ENCODE measurements around the gene ZNF217.
"Not testable (repeated sequence)": the region's sequence is repeated elsewhere in the genome, so short reads cannot be mapped to it uniquely, and the experiment has no call there.

Gene ZNF217

GRCh38 chr20:53562104-53562764 is 31.4 kb downstream of the ZNF217 start:
- not testable (repeated sequence) for DNase-seq

- DNase-seq, result no peak
Observed at GRCh38 chr20:53561505-53561904, 32.1 kb downstream of the ZNF217 start.

DNA sequence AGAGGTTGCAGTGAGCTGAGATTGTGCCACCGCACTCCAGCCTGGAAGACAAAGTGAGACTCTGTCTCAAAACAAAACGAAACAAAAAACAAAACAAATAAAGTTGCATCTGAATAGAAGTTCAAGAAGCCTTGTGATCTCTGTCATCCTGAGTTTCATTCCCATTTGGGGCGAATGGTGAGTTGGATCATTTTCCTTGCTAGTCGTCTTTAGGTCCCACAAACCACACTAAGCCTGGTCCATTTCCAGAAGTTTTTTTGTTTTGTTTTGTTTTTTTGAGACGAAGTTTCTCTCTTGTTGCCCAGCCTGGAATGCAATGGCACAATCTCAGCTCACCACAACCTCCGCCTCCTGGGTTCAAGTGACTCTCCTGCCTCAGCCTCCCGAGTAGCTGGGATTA is 33.8 kb downstream of the ZNF217 start:
- no peak for DNase-seq

DNA sequence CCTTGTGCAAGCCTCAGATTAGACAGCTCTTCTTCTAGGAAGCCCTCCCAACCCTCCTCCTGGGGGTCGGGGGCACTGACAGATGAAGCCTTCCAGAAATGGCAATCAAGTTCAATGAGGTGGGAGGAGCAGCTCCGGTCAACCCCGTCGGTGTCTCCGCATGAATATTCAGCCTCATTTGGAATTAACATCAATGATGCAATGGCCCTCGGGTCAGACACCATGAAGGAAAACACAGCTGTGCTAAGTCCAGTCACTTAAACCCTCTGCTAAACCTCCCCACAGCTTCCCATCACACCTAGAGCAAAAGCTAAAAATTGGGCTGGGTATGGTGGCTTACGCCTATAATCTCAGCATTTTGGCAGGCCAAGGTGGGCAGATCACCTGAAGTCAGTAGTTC is 36.5 kb downstream of the ZNF217 start:
- DNase-seq, result no peak

DNA sequence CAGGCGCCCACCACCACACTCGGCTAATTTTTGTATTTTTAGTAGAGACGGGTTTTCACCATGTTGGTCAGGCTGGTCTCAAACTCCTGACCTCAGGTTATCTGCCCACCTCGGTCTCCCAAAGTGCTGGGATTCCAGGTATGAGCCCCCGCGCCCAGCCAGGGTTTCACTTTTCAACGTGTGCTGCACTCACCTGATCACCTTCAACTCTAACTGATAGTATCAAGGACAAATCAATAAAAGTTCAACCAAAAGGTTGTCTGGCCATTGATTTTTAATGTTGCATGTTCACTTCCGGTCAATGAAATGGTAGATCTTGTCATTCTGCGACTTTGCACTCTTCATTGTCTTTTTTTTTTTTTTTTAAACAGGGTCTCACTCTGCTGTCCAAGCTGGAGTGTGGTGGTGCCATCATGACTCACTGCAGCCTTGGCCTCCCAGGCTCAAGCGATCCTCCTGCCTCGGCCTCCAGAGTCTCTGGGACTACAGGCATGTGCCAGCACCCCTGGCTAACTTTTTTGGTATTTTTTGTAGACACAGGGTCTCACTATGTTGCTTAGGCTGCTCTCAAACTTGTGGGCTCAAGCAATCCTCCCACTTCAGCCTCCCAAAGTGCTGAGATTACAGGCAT is 37.3 kb downstream of the ZNF217 start:
- DNase-seq, result no peak

- no peak for DNase-seq
Observed at GRCh38 chr20:53555816-53556215, 37.8 kb downstream of the ZNF217 start.

DNA sequence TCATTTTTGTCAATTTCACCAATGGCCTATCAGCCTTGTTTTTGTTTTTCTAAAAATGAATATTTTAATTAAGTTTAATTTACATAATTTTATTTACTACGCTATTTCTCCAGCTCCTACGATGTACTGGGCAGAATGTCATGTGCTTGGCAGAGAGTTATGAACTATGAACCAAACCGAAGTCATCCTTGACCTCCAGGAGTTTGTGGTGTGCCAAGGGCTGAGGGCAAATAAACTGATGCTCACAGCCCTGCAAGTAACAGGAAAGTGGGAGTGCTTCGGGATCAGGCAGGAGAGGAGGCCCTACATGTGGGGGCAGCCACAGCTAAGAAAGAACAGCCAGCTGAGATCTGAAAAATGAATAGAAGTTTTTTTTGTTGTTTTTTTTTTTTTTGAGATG is 38.6 kb downstream of the ZNF217 start:
- no peak for DNase-seq

- not testable (repeated sequence) for DNase-seq
Observed at GRCh38 chr20:53552572-53552893, 41.1 kb downstream of the ZNF217 start.

DNA sequence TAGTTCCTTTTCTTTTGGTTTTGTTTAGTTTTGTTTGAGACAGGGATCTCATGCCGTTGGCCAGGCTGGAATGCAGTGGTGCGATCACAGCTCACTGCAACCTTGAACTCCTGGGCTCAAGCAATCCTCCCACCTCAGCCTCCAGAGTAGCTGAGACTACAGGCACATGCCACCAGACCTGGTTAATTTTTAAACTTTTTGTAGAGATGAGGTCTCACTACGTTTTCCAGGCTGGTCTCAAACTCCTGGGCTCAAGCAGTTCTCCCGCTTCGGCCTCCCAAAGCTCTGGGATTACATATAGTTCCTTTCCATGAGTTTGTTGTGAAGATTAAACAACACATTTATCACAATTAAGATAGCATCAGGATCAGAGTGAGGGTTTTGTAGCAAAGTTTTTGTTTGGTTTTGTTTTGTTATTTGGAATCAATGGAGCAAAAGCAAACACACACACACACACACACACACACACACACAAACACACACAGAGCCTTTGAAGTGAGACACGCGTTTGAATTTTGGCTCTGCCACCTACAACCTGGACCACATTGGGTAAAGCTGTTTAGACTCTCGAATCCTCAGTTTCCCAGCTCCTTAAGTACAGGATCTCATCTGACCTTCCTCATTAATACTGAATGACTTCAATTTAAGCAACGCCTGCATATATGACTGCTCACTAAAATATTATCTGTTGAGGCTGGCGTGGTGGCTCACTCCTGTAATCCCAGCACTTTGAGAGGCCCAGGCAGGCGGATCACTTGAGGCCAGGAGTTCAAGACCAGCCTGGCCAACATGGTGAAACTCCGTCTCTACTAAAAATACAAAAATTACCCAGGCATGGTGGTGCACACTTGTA is 41.7 kb downstream of the ZNF217 start:
- DNase-seq, result not testable (repeated sequence)

GRCh38 chr20:53550280-53551187 is 43.1 kb downstream of the ZNF217 start:
- DNase-seq, result no peak

- no peak for DNase-seq
Observed at GRCh38 chr20:53547664-53548239, 45.9 kb downstream of the ZNF217 start.

GRCh38 chr20:53539516-53539915 is 54.1 kb downstream of the ZNF217 start:
- no peak for DNase-seq

GRCh38 chr20:53536382-53536781 is 57.3 kb downstream of the ZNF217 start:
- DNase-seq, result not testable (repeated sequence)

DNA sequence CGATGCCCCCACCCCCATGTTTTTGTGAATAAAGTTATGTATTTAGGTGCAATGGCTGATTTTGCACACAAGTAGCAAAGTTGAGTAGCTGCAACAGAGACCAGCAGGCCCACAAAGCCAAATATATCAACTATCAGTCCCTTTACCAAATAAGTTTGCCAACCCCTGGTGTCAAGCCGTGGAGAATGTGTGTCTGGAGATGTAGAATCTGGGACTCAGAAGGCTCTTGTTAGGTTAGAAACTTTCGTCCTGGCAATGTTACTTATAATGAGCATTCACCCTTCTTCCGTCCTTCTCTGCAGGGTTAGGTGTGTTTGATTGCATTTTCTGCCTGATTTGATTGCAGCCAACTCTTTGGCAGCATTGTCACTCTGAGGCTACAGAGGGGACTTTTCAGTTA is 57.8 kb downstream of the ZNF217 start:
- DNase-seq, result no peak

DNA sequence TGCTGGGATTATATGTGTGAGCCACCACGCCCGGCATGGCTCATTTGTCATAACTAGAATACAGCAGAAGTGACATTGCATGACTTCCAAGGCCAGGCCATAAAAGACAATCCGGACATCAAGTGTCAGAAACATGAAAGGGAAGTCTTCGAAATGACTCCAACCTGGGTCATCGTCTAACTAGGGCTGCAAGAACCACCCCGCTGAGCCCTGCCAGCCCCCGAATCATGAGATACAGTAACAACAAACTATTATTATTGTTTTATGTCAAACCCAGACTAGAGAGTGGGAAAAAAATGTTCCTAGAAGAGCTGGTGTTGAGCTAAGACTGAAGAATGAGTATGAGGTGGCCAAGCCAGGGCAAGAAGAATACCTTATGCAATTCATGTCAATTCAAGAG is 59.6 kb downstream of the ZNF217 start:
- DNase-seq, result no peak

DNA sequence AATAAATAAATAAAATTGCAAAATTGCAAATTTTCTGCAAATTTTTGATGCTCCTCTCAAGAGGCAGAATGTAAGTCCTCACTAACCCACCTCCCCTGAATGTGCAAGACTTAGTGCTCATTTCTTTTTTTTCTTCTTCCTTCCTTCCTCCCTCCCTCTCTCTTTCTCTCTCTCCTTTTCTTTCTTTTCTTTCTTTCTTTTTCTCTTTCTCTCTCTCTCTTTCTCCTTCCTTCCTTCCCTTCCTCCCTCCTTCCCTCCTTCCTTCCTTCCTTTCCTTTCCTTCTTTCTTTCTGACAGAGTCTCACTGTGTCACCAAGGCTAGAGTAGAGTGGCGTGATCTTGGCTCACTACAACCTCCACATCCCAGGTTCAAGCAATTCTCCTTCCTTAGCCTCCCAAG is 60.1 kb downstream of the ZNF217 start:
- no peak for DNase-seq

DNA sequence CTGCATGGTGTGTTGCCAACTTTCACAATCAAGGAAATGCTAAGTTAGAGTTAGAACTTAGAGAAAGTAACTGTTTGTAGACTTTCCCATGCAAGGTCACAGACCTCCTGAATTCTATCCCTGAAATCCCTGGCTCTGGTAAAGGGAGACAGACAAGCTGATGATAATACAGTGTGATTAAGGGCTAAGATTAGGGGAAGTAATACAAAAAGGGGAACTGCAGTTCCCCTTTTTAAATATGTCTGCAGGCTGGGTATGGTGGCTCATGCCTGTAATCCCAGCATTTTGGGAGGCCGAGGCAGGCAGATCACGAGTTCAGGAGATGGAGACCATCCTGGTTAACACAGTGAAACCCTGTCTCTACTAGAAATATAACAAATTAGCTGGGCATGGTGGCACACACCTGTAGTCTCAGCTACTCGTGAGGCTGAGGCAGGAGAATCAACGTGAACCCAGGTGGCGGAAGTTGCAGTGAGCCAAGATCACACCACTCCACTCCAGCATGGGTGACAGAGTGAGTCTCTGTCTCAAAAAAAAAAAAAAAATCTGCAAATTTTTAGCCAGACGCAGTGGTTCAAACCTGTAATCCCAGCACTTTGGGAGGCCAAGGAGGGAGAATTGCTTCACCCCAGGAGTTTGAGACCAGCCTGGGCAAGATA is 60.9 kb downstream of the ZNF217 start:
- not testable (repeated sequence) for DNase-seq

DNA sequence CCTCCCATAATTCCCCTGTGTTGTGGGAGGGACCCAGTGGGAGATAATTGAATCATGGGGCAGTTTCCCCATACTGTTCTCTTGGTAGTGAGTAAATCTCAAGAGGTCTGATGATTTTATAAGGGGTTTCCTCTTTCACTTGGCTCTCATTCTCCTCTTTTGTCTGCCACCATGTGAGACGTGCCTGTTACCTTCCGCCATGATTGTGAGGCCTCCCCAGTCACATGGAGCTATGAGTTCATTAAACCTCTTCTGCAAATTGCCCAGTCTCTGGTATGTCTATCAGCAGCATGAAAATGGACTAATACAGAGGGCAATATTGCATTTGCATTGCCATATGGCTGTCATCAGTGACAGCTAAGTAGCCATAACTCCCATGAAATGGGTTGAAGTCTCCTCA is 63.2 kb downstream of the ZNF217 start:
- no peak for DNase-seq

- no peak for DNase-seq
Observed at GRCh38 chr20:53529658-53530057, 64.0 kb downstream of the ZNF217 start.

GRCh38 chr20:53527196-53527595 is 66.4 kb downstream of the ZNF217 start:
- DNase-seq, result no peak

DNA sequence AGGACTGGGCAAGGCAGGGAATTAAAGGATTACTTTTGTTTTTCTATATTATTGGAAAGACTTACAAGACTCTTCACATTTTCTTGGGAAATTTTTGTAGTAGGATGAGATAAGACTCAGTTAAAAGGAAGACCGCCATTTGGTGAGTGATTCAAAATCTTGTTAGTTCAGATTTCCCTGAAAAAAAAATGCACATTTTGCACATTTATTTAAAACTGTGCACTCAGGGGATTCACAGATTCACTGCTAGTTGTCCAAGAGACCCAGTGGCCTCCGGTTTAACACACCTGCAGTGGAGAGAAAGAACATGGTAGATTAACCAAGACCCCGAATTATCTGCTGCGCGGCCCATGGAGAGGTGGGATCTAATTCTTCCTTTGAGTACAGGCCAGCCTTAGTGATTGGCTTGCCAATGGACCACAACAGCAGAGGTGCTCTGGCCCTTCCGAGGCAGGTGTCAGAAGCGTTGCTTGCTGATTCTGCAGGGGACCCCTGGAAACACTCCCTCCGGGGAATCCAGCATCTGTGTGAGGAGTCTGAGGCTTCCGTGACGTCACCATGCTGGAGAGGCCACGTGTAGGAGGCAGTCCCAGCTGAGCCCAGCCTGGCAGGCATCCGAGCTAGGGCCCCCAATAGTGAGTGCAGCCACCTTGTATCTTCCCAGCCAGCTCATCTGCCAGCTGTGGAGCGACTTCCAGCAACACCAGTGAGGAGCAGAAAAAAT is 68.9 kb downstream of the ZNF217 start:
- no peak for DNase-seq
